Trophoblast cell (in vitro differentiated cells and primary cell): Measurements from ENCODE around the gene SH3GLB1.

ENCODE experiments used
- DNase-seq, 2 donors: peaks; one replicate each; pipeline ENCODE4 v3.0.0-alpha.2; 2016
- H2AFZ ChIP-seq: 2 replicates; pipeline ENCODE4 v1.6.1; 2013; ENCODE audit warnings: low read length, moderate library complexity, mild to moderate bottlenecking; ENCODE audit not compliant: insufficient read depth, poor library complexity
- H2AK5ac ChIP-seq: 2 replicates; pipeline ENCODE4 v1.6.1; 2013; ENCODE audit warnings: mild to moderate bottlenecking, low read length
- H2BK120ac ChIP-seq: 2 replicates; pipeline ENCODE4 v1.6.1; 2013; ENCODE audit warnings: low read length, mild to moderate bottlenecking, moderate library complexity; ENCODE audit not compliant: insufficient read depth, poor library complexity
- H2BK12ac ChIP-seq: 2 replicates; pipeline ENCODE4 v1.6.1; 2013; ENCODE audit warnings: mild to moderate bottlenecking, low read length, moderate library complexity
- H2BK5ac ChIP-seq: 2 replicates; pipeline ENCODE4 v1.6.1; 2013; ENCODE audit warnings: low read length, low read depth, moderate library complexity, mild to moderate bottlenecking; ENCODE audit not compliant: poor library complexity
- H3K14ac ChIP-seq: 2 replicates; pipeline ENCODE4 v1.6.1; 2013; ENCODE audit warnings: mild to moderate bottlenecking, low read length
- H3K18ac ChIP-seq: 2 replicates; pipeline ENCODE4 v1.6.1; 2013; ENCODE audit warnings: mild to moderate bottlenecking, low read length
- H3K23ac ChIP-seq: 2 replicates; pipeline ENCODE4 v1.6.1; 2013; ENCODE audit warnings: low read length
- H3K27ac ChIP-seq: 2 replicates; pipeline ENCODE4 v1.5.1; 2013; ENCODE audit warnings: low read depth, mild to moderate bottlenecking, inconsistent platforms, low read length, moderate library complexity
- H3K27me3 ChIP-seq: 2 replicates; pipeline ENCODE4 v1.6.1; 2013; ENCODE audit warnings: inconsistent platforms, mild to moderate bottlenecking, low read length, moderate library complexity; ENCODE audit not compliant: insufficient read depth
- H3K36me3 ChIP-seq, 2 experiments: 1 replicate in 1 of 2; 2 replicates in 1 of 2; pipeline ENCODE4 v1.6.1; 2013; ENCODE audit warnings: low read length in 2 of 2, mild to moderate bottlenecking in 2 of 2, moderate library complexity in 1 of 2; ENCODE audit not compliant: insufficient read depth in 2 of 2, control insufficient read depth in 1 of 2
- H3K4ac ChIP-seq: 2 replicates; pipeline ENCODE4 v1.6.1; 2013; ENCODE audit warnings: low read depth, mild to moderate bottlenecking, low read length, moderate library complexity
- H3K4me1 ChIP-seq, 2 experiments: 1 replicate in 1 of 2; 2 replicates in 1 of 2; pipeline ENCODE4 v1.6.1; 2013; ENCODE audit warnings: low read length in 2 of 2, mild to moderate bottlenecking in 2 of 2, moderate library complexity in 1 of 2; ENCODE audit not compliant: insufficient read depth in 2 of 2, control insufficient read depth in 1 of 2
- H3K4me2 ChIP-seq: 2 replicates; pipeline ENCODE4 v1.6.1; 2013; ENCODE audit warnings: inconsistent platforms, mild to moderate bottlenecking, low read length, moderate library complexity
- H3K4me3 ChIP-seq: 2 replicates; pipeline ENCODE4 v1.5.1; 2013; ENCODE audit warnings: mild to moderate bottlenecking, low read depth, low read length, inconsistent platforms
- H3K79me1 ChIP-seq: one replicate; pipeline ENCODE4 v1.6.1; 2013; ENCODE audit warnings: low read length
- H3K79me2 ChIP-seq: 2 replicates; pipeline ENCODE4 v1.6.1; 2013; ENCODE audit warnings: low read length, mild to moderate bottlenecking; ENCODE audit not compliant: control insufficient read depth, insufficient read depth, poor library complexity
- H3K9ac ChIP-seq: 2 replicates; pipeline ENCODE4 v1.6.1; 2013; ENCODE audit warnings: mild to moderate bottlenecking, low read length
- H3K9me3 ChIP-seq: 2 replicates; pipeline ENCODE4 v1.6.1; 2013; ENCODE audit warnings: low read depth, mild to moderate bottlenecking, control low read depth, inconsistent platforms, low read length; ENCODE audit not compliant: insufficient read depth
- H4K12ac ChIP-seq: 2 replicates; pipeline ENCODE4 v1.6.1; 2013; ENCODE audit warnings: low read depth, mild to moderate bottlenecking, low read length, moderate library complexity
- H4K8ac ChIP-seq: 2 replicates; pipeline ENCODE4 v1.6.1; 2013; ENCODE audit warnings: low read depth, mild to moderate bottlenecking, low read length, moderate library complexity
- H4K91ac ChIP-seq: one replicate; pipeline ENCODE4 v1.6.1; 2013; ENCODE audit warnings: low read depth, mild to moderate bottlenecking, low read length, moderate library complexity
- WGBS: extraction: QIAGEN DNeasy Blood & Tissue Kit; methylation state at CpG from one replicate; pipeline ENCODE4 v1.1.7; 2013; ENCODE audit warnings: missing lambda C conversion rate; ENCODE audit not compliant: insufficient read length, insufficient coverage; ENCODE audit errors: extremely low coverage; 5-methylcytosine and 5-hydroxymethylcytosine counted together

The SH3GLB1 gene

GRCh38 chr1:86776108-86776507 lies 71.7 kb downstream of the SH3GLB1 start:
- Histone ChIP-seq H3K9me3 (no peaks in the 10 kb centered on the region), H2BK12ac (no peak overlapping the region), H4K91ac (peak overlapping the region; percentile 45), H3K14ac (no peak overlapping the region), H3K4ac (no peak overlapping the region), H2AFZ (no peak overlapping the region), H3K9ac (no peak overlapping the region), H3K4me1 (peaks cover 5 to 11% of the 10 kb centered on the region in 2 experiments), H2BK5ac (no peak overlapping the region), H3K79me1 (peaks cover 19% of the 10 kb centered on the region), H2BK120ac (no peak overlapping the region), H3K18ac (no peak overlapping the region), H3K79me2 (no peaks in the 10 kb centered on the region), H3K23ac (no peak overlapping the region), H3K27ac (no peak overlapping the region), H3K4me3 (no peak overlapping the region), H3K27me3 (no peaks in the 10 kb centered on the region), H4K8ac (no peak overlapping the region), H2AK5ac (no peak overlapping the region), H3K36me3 (no peaks in the 10 kb centered on the region), H4K12ac (no peak overlapping the region), H3K4me2 (no peak overlapping the region)
- peak in 1 of 2 donors; percentile 41 for DNase-seq
- WGBS, result no CpG with 5 or more reads among the region's 2 CpGs

GRCh38 chr1:86778569-86779239 lies 74.3 kb downstream of the SH3GLB1 start:
- WGBS, result no CpG with 5 or more reads among the region's 2 CpGs
- Histone ChIP-seq H3K27me3 (no peaks in the 10 kb centered on the region), H3K14ac (peak overlapping the region; percentile 16), H3K4me3 (no peak overlapping the region), H3K4me1 (peaks cover 5 to 11% of the 10 kb centered on the region in 2 experiments), H3K4me2 (no peak overlapping the region), H3K27ac (peak overlapping the region; percentile 52), H4K8ac (peak overlapping the region; percentile 75), H3K36me3 (no peaks in the 10 kb centered on the region), H3K23ac (no peak overlapping the region), H3K79me1 (peaks cover 23% of the 10 kb centered on the region), H2AK5ac (no peak overlapping the region), H4K12ac (no peak overlapping the region), H2BK12ac (peak overlapping the region; percentile 15), H3K9ac (no peak overlapping the region), H3K79me2 (no peaks in the 10 kb centered on the region), H3K18ac (no peak overlapping the region), H2AFZ (no peak overlapping the region), H3K4ac (no peak overlapping the region), H4K91ac (peak overlapping the region; percentile 53), H3K9me3 (no peaks in the 10 kb centered on the region), H2BK5ac (no peak overlapping the region), H2BK120ac (no peak overlapping the region)
- DNase-seq, result peak; percentile 39 to 67

- no CpG with 5 or more reads among the region's 8 CpGs for WGBS
- H3K14ac ChIP-seq, result no peak overlapping the region
- peaks cover 21% of the 10 kb centered on the region for H3K79me1 ChIP-seq
- no peak overlapping the region for H2AK5ac ChIP-seq
- H3K9ac ChIP-seq, result no peak overlapping the region
- H3K4me2 ChIP-seq, result no peak overlapping the region
- DNase-seq, result peak; percentile 33 to 47
- no peak overlapping the region for H2AFZ ChIP-seq
- H3K36me3 ChIP-seq, result no peaks in the 10 kb centered on the region
- H2BK12ac ChIP-seq, result peak overlapping the region; percentile 79
- H3K27me3 ChIP-seq, result no peaks in the 10 kb centered on the region
- H2BK120ac ChIP-seq, result no peak overlapping the region
- peak overlapping the region; percentile 68 for H2BK5ac ChIP-seq
- H4K12ac ChIP-seq, result no peak overlapping the region
- H4K91ac ChIP-seq, result no peak overlapping the region
- no peak overlapping the region for H3K23ac ChIP-seq
- no peak overlapping the region for H3K18ac ChIP-seq
- H3K79me2 ChIP-seq, result no peaks in the 10 kb centered on the region
- peaks cover 0 to 6% of the 10 kb centered on the region in 2 experiments for H3K4me1 ChIP-seq
- no peak overlapping the region for H4K8ac ChIP-seq
- peak overlapping the region; percentile 52 for H3K27ac ChIP-seq
- no peak overlapping the region for H3K4me3 ChIP-seq
- H3K4ac ChIP-seq, result no peak overlapping the region
- no peaks in the 10 kb centered on the region for H3K9me3 ChIP-seq
These were observed 75.2 kb downstream of the SH3GLB1 start for GRCh38 chr1:86779308-86780191.

GRCh38 chr1:86782482-86782881 lies 78.1 kb downstream of the SH3GLB1 start:
- no peak overlapping the region for H3K9ac ChIP-seq
- H3K4me2 ChIP-seq, result no peak overlapping the region
- DNase-seq, result peak in 1 of 2 donors; percentile 48
- no peak overlapping the region for H4K12ac ChIP-seq
- H3K27me3 ChIP-seq, result no peaks in the 10 kb centered on the region
- H4K8ac ChIP-seq, result no peak overlapping the region
- peak overlapping the region; percentile 43 for H2BK120ac ChIP-seq
- no peaks in the 10 kb centered on the region for H3K36me3 ChIP-seq
- H3K9me3 ChIP-seq, result no peaks in the 10 kb centered on the region
- no peak overlapping the region for H3K14ac ChIP-seq
- no peaks in the 10 kb centered on the region for H3K79me2 ChIP-seq
- no peak overlapping the region for H2AK5ac ChIP-seq
- H2BK5ac ChIP-seq, result no peak overlapping the region
- H3K27ac ChIP-seq, result no peak overlapping the region
- no peak overlapping the region for H3K4ac ChIP-seq
- H3K4me3 ChIP-seq, result no peak overlapping the region
- H2AFZ ChIP-seq, result no peak overlapping the region
- peak overlapping the region; percentile 5 for H4K91ac ChIP-seq
- peak overlapping the region; percentile 50 for H2BK12ac ChIP-seq
- peaks cover 15% of the 10 kb centered on the region for H3K79me1 ChIP-seq
- H3K4me1 ChIP-seq, result no peaks in the 10 kb centered on the region
- H3K23ac ChIP-seq, result no peak overlapping the region
- no peak overlapping the region for H3K18ac ChIP-seq
